NCI-H146 (cell line): ENCODE measurements around the gene GPAM.
"Not testable (repeated sequence)": the region's sequence is repeated elsewhere in the genome, so short reads cannot be mapped to it uniquely, and the experiment has no call there.

ENCODE experiments used
- DNase-seq: peaks from one replicate; lab custom pipeline; 2025; lab: John Stamatoyannopoulos, UW

GPAM gene

DNA sequence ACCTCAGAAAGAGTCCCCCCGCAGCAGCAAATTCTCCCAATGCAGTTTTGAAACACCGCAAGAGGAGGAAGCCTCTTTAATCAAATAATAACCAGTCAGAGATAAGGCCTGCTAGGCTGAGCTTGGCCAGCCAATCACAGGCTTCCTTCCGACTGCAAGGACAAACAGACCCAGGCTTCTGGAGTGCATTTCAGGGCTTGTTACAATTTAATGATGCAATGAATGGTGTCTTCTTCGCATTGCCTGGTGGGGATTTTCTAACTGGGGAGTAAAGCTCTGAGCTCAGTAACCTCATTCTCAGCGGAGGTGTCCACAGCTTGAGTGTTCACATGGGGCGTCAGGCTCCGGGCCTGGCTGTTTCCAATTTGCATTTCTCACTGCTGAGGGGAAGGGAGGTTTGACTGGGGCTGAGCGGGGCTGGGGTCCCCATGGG lies 31.8 kb upstream of the GPAM start:
- no peak for DNase-seq

DNA sequence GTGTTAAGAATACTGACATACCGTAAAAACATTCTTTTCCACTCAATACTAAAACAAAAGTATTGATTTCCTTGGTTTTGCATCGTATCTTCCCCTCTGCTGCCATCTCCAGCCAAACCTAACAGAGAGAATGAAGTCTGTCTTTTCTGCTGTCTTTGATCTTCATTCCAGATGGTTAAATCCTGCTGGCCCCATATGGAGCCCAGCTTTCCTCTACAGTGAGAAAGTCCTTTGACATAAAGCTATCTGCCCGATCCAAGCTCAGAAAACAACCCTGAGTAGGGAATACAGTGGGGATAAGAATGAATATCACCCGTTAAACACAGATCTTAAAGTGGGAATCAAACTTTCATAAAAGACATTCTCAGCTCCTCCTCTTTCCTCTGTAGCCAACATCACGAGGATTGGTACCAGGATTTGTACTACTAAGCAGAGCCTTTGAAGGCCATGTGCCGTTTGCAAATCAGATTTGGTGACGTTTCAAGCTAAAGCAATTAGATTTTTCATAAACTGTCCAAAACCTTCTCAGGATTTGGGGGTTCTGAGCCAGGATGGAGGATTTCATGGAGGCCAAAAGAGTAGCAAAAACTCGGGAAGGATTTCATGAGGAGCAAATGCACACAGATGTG lies 30.8 kb upstream of the GPAM start:
- no peak for DNase-seq

DNA sequence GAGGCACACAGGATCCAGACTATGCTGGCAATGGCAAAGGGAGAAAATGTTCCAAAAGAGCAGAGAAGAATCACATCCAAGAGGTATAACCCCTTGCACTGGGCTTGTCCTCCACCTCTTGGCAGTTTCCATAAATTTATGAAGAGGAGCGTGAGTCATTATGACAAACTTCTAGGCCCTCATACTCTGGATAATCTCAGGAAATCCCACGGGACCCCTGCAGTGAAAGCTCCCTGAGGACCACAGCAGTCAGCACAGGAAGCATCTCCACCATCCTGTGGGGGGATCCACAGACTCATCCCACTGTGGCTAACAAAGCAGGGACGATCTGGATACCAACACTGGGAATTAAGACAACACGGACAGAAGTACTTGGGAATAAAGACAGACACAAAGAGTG lies 30.3 kb upstream of the GPAM start:
- DNase-seq, result no peak

DNA sequence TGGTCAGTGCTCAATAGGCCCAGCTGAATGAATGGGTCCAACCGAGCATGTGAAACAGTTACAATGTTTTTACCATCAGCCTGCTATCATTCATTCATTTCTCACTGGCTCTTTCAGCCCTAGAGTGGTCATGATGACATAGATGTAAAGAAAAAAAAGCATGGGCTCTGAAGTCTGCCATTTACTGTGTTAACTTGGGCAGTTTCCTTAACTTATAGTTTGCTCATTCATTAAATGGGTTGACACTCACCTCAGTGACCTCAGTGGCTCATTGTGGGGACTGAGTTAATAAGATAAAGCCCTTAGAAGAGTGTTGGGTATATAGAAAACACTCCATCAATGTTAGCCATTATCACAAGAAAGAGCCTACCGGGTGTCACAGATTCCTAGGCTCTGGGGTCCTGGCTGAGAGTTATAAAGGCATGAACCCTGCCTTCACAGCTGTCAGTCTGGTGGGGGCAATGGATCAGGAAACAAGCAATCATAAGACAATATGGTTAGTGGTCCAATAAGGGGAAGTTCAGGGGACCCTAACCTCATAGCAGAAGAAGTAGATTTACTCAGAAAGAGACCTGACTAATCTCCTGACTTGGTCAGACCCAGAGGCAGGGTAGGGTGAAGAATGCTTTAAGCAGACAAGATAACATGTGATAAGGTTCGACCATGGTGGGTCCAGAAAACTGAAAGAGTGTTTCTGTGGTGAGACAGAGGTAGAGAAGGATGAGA lies 29.7 kb upstream of the GPAM start:
- no peak for DNase-seq

DNA sequence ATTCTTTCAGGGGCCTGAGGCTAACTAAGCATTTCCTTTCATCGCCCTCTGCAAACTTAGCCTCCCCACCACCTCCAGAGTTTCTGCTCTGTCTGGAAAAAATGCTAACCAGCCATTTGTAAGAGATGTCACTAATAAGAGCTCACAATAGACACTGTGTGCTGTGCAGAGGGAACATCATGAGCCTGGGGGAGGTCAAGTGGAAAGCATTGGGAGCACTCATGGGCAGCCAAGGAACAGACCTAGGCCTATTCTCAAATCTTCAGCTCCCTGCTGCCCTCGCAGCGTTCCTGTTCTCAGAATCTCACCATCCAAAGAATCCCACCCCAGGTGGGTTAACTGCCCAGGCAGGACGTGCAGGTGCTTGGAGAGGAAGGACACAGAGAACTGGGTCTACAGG lies 27.1 kb upstream of the GPAM start:
- no peak for DNase-seq

DNA sequence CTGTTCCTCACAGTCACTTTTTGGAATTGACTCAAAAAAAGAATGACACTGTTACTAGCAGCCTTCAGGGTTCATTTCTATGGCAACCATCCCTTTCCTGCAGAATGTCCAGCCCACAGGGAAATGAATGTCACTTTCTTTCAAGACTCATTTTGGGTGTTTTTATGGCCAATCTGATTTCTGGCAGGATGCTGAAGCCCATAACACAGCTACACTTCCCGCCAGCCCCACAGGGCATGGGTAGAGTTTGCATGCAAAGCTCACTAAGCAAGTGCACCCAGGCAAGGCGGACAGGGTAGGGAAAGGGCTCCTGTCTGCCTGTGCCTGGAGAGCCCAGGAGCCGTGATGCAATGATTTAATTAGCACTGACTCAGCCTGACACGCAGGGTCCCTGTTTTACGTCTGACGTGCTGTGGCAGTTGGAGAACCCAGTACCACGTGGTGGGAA lies 26.1 kb upstream of the GPAM start:
- DNase-seq, result no peak

DNA sequence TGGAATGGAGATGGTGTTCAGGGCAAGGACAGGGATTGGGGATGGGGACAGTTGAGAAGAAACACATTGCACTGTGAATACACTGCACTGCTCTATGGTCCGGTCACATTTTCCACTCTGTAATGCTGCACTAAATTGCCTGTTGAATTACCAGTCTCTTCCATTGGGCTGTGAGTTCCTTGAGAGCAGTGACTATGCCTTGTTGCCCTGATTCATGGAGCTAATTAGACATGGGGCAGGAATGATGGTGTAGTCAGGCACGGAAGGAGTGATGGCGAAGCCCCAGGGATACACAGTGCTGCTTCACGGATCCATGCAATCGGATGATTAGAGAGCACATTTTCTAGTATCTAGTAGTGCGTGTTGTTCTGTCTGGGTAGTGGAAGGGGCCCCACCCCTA lies 25.4 kb upstream of the GPAM start:
- no peak for DNase-seq

DNA sequence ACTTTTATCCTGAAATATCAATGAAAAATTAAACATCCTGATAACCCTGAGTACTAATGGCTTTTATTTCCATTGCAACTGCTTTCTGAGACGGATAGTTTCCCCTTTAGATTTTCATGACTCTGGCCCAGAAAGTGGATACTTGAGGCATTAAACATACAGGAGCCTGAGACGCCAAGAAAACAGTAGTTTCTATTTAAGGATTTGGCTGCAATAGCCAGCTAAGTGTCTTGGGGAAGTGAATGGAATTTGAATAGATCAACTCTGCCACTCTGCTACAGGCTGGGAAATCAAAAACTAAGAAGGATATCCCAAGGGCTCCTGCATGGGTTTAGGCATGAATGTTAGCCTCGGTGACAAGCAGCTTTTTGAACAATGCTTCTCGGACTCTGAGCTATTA lies 24.7 kb upstream of the GPAM start:
- no peak for DNase-seq

DNA sequence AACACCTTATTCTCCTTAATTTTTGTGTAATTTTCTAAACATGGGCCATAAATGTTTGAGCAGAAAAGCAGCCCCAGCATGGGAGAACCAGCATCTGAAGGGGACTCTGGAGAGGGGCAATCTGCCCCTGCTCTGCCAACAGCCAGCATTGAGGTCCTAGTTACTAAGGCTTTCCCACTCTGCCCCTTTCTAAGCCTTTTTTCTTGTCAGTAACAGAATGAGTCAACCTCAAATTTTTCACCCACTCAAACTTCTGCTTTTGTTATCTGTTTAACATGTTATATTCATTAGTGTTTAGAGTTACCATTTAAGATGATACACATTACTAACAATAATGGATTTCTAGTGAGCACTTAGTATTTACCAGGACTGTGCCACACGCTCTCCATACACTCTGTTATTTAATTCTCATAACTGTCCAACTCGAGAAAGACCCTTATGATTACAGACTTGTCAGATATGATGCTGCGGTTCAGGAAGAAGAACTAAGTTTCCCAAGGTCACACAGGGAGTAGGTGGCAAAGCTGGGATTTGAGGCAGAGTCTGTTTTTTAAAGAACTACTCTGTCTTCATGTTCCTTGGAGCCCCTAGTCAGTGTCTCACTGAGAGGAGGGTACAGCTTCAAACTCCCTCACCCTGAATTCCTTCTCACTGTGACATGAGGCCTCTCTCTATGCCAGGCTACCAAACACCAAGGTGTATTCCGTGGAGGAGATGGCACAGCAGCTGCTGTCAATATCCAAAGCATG lies 19.9 kb upstream of the GPAM start:
- DNase-seq, result no peak

DNA sequence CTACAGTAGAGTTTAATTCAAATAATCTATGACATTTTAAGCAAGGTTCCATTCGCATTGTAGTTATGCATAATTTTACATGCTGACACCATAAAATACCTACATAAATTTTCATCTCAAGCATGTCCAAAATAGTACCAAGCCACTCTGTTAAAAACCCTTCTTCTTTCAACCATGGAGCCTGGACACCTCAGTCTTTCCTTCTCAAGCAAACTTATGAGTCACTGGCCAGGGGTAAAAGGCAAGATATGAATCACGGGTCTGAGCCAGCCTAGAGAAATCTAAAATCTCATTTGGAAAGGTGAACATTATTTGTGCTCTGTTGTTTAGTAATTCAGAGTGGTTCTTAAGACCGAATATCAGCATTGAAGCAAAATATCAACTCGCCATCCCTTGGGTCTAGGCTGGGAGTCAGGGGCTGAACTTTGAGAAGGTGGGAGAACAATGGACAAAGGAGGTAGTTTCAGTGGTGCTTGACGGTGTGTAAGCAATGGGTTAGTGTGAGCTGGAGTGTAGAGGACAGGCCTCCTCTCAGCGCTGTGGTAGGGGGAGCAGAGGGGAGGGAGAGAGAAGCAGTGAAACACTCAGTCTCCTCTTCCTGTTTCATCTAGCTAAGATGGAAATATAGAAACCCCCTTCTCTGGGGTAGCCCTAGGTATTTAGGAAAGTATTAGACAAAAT lies 19.1 kb upstream of the GPAM start:
- DNase-seq, result no peak

DNA sequence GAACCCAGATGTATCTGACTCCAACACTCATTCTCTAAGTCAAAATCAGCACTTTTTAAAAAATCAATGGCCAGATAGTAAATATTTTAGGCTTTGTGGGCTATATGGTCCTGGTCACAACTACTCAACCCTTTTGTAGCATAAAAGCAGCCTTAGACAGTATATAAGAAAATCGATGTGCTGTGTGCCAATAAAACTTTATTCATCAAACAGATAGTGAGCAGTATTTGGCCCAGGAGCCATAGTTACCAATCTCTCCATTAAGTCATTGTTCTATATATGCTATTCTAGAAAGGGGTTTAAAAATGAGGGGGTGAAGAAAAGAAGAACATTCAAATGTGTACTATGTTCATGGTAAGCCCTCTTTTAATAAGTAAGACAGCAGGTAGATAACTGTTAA lies 18.5 kb upstream of the GPAM start:
- no peak for DNase-seq

DNA sequence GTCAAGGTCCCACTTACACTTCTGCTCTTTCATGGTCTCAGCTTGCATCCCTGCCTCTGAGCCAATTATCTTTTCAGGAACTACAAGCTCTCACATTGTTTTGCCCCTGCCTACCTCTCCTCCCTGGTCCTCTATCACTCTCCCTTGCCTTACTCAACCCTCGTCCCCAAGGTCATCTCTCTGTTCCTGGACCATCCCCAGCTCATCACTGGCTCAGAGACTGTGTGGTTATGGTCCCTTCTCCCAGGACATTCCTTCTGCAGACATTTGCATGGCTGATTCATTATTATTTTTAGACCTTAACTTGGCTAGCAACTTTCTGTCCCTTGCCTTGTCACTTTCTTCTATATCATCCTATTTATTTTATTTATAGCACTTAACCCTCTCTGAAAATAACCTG lies 17.8 kb upstream of the GPAM start:
- DNase-seq, result no peak

DNA sequence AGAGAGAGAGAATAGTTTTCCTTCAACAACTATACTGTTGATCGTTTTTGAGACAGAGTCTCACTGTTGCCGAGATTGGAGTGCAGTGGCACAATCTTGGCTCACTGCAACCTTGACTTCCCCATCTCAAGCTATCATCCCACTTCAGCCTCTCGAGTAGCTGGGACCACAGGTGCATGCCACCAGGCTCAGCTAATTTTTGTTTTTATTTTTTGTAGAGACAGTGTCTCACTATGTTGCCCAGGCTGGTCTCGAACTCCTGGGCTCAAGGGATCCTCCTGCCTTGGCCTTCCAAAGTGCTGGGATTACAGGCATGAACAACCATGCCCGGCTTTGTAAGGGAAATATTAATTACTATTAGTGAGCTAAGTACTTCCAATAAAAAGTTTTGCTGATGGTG lies 16.7 kb upstream of the GPAM start:
- not testable (repeated sequence) for DNase-seq

DNA sequence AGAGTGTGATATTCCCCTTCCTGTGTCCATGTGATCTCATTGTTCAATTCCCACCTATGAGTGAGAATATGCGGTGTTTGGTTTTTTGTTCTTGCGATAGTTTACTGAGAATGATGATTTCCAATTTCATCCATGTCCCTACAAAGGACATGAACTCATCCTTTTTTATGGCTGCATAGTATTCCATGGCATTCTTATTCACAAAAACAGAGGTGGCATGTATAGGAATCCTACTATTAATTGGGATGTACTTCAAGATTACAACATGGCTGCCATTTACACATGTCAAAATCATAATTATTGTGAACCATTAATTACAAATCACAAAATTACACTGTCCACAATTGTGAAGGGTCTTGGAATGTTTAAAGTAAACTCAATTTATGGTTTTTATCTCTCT lies 14.1 kb upstream of the GPAM start:
- DNase-seq, result not testable (repeated sequence)

DNA sequence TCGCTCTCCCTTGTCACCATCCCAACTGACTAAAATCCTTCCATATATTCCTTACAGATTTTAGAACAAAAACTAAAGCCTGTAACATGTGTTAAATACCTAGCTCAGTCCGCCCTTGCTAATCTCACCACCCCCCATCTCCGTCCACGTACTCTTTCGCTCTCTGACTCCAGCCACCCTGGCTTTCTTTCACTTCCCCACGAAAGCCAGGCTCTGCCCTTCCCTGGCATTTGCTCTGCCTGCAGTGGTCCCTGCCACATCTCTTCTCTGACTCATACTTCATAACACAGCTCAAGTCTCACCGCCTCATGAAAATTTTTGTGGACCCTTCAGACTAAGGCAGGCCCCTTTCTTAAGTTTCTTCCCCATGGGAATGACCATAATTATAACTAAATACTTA lies 11.7 kb upstream of the GPAM start:
- DNase-seq, result no peak

DNA sequence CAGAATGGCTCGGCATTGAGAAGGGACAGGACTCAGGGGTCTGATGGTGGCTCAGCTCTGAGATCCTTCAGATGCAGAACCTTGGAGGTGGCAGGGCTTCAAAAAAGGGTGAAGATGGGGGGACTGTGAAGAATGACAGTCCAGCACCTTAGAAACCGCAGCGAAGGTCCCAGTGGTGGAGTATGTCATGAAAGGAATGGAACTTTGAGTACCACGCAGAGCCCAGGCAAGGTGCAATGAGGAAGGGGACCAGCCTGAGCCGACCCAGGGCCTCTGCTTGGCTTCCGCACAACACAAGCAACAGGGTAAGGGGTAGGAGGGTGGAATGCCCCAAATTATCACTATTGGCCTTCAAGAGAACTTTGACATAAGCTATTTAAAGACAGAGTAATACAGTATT lies 8.2 kb upstream of the GPAM start:
- no peak for DNase-seq

DNA sequence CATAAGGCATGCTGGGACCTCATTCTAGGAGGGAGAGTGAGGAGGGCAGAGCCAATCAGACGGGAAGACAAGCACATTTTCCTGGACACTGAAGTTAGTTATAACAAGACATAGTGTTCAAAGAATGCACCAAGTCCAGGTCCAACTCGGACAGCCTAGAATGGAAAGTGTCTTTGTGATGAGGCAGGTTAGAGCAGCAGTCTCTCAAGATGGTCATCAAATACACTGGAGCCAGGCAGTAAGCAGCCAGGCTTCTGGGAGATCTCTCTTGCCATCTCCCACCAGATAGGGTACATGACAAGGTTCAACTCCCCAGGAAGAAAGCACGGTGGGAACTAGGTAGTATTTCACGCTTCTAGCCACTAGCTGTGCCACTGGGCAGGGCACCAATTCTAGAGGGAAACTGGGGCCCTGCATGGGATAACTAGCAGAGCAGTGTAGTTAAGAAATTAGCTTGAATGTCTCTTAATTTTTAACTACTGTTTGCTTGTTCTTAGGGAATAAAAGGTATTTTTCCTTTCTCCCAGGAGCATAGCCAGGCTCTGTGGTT lies 7.6 kb upstream of the GPAM start:
- no peak for DNase-seq

DNA sequence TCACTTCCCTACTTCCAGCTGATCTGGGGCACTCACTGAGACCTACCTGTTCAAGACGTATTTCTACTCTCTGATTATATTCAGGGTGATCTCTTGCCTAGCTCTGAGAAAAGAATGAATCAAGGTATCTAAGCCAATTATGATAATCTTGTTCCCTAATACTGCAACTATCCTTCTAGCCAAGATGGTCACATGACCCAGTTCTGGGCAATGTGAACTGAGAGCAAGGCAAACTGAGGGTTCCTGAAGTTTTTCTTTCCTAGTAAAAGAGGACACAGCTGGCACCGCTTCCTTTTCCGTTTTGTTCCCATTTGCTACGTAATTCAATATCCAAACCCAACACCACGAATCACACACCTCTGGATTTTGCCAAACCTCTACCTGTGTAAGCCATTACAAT lies 5.9 kb upstream of the GPAM start:
- DNase-seq, result no peak

DNA sequence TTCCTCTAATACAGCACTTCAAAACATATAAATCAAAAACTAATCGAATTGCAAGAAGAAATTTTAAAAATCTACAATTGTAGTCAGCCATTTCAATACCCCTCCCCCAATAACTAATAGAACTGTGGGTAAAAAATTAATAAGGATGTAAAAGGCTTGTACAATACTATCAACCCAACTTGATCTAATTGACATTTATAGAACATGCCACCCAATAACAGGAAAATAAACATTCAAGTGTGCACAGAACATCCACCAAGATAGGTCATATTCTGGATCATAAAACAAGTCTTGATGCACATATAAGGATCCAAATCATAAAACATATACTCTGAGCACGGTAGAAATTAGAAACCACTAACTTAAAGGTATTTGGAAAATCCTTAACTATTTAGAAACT lies 4.0 kb upstream of the GPAM start:
- no peak for DNase-seq

DNA sequence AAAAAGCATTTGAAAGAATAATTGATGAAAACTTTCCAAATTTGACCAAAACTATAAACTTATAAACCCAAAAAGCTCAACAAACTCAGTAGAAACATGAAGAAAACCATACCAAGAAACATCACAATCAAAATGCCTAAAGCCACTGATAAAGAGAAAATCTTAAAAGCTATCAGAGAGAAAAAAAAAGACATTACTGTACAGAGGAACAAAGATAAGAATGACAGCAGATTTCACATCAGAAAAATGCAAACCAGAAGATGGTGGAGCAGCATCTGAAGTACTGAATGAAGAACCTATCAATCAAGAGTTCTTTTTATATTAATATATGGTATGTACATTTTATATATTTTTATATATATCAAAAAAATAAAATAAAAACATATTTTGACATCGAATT lies 2.4 kb upstream of the GPAM start:
- DNase-seq, result no peak

DNA sequence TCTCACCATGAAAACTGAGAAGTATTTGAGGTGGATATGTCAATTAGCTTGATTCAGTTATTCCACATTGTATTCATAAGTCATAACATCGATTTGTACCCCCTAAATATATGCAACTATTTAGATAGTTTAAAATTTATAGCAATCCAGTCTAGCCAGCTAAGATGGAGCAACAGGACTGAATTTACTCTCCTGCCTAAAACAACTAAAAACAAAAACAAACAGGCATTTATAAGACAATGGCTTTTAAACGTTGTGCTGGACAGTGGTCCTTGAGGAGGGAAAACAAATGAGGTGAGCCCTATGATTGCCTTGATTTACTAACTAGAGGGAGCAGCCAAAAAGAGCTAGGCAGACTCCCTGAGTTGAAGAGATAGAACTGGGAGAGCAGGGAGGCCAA lies 814 bp upstream of the GPAM start:
- DNase-seq, result peak; percentile 3

DNA sequence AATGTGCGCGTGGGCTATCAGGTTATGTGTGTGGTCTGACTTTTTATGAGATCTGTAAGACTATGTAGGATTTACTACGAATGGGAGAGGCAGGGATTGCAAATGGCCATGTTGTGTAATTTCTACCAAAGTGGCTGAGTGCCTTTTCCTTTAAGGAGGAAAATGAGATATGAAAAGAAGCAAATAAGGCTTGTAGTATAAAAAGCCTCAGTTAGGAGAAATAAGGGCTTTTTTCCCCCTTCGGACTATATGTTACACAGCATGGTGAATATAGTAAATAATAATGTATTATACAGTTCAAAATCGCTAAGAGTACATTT lies 447 bp upstream of the GPAM start:
- DNase-seq, result no peak
